Ureter (tissue), 1 donor: ENCODE data around the gene ELN. TPM values are rescaled to one million over a fixed set of nuclear protein-coding genes. Genes with fewer than 3 reads are reported as not detected.
A peak's percentile ranks its signal among the peaks of the same experiment; 100 is the strongest.

Experiments
- DNase-seq: peaks from one replicate; pipeline ENCODE4 v3.0.0-alpha.2; 2020; ENCODE audit warnings: low spot score
- total RNA-seq: library from RNA; stranded (reverse); gene quantifications from one replicate; pipeline ENCODE4 v1.2.4, GENCODE V29; 2023
- donor health status: DM: yes; HTN: yes; CAD: no.

ELN gene
- total RNA-seq, 1 donor from 2014 or later, result 31.9 TPM

- DNase-seq, result no peak
Measured at GRCh38 chr7:74023092-74023536, 4.9 kb upstream of the ELN start.

DNA sequence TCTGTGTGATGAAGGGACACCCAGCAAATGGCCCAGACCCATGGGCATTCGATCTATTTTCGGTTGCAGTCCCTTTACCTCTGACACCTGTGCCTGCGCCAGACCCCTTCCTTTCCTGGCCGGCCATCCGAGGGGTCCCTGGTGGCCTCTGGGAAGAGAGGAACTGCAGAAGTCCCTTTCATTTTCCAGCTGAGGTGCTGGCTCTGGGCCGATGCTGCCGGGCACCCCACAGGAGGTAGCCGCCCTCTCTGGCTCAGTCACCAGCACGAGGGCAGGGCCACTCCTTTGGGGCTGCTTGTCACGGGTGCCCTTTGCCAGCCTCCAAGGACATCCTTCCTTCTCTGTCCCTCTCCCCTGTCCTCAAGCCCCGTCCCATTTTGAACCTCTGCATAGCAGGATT, 4.2 kb upstream of the ELN start:
- no peak for DNase-seq

- no peak for DNase-seq
Measured at GRCh38 chr7:74025146-74025545, 2.8 kb upstream of the ELN start.

GRCh38 chr7:74025730-74026129, 2.2 kb upstream of the ELN start:
- DNase-seq, result no peak

DNA sequence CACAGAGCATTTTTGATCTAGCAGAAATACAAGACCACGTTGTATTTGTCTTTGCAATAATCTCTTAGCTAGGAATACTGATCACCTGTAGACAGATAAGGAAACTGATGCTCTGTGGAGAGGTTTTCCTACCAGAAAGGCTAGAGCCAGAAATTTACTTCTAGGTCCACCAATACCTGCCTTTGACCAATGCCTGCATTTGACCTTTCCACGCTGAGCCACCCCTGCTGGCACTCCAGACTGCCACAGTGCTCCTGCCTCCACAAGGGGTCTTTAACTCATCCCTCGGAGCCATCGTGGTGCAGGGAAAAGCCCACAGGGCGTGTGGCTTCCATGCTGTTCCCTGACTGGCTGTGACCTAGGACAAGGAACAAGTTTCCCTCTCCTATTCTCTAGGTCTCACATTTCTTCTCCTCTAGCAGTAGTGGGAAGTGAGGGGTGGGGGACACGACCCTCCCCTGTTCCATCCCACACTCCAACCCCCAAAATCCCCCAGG, 1.5 kb upstream of the ELN start:
- no peak for DNase-seq

- peak; percentile 86 for DNase-seq
Measured at GRCh38 chr7:74026903-74027682, 880 bp upstream of the ELN start.

GRCh38 chr7:74028321-74028838, 407 bp downstream of the ELN start:
- DNase-seq, result no peak

GRCh38 chr7:74029089-74029785, 1.3 kb downstream of the ELN start:
- DNase-seq, result no peak

- peak; percentile 43 for DNase-seq
Measured at GRCh38 chr7:74029991-74030415, 2.0 kb downstream of the ELN start.

GRCh38 chr7:74030861-74031260, 2.9 kb downstream of the ELN start:
- peak; percentile 37 for DNase-seq

- DNase-seq, result no peak
Measured at GRCh38 chr7:74031403-74032190, 3.6 kb downstream of the ELN start.

DNA sequence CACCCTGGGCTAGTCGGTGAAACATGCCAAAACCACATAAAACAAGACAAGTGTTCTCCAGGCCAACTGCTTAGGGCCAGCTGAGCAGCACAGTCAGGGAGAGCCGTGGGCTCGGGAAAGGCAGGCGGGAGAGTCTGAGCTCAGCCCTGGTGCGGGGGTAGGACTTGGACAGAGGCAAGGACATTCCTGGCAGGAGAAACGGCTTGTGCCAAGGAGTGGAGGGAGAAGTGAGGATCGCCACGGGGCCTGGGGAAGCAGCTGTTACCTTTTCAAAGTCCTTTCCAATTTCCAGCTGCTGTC, 4.2 kb downstream of the ELN start:
- peak; percentile 74 for DNase-seq

- peak; percentile 43 for DNase-seq
Measured at GRCh38 chr7:74032624-74033371, 4.8 kb downstream of the ELN start.

DNA sequence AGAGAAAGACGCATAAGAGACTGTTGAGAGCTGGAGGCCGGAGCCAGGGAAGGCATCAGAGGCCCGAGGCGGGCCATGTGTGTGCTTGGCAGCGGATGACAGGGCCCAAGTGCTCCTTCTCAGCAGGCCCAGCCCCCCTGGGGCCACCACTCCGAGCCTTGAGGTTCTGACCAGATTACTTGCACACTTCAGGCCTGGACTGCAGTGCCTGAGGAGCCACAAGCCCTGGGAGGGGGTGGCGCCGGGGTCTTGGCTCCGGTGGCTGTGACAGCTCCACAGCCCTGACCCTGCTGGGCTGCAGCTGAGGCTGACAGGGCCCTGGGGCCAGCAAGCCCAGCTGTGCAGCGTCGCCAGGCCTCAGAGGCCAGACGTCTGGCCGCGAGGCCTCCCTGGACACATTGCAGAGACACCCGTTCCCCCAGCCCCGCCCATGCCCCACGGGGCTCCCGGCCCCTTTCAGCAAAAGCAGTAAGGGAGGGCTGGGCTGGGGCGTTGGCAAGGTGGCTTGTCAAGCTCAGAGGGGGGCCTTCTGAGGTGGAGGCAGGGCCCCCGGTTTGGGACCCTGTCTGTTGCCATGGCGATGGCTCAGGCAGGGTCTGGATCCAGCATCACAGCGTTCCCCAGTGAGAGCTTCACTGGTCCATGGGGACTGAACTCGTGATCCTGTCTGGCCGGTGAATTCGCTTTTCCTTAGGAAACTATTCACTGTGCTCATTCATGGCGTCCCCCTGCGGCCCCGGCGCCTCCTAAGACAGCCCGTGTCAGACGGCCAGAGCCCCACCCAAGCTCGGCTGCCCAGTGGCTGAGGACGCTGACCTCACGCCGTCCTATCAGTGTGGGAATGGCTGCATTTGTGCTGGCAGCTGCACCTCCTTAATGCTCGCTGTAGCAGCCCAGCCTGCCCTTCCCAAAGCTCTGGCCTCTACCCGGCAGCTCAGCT, 5.7 kb downstream of the ELN start:
- DNase-seq, result peak; percentile 77

GRCh38 chr7:74037609-74038008, 9.6 kb downstream of the ELN start:
- peak; percentile 42 for DNase-seq

DNA sequence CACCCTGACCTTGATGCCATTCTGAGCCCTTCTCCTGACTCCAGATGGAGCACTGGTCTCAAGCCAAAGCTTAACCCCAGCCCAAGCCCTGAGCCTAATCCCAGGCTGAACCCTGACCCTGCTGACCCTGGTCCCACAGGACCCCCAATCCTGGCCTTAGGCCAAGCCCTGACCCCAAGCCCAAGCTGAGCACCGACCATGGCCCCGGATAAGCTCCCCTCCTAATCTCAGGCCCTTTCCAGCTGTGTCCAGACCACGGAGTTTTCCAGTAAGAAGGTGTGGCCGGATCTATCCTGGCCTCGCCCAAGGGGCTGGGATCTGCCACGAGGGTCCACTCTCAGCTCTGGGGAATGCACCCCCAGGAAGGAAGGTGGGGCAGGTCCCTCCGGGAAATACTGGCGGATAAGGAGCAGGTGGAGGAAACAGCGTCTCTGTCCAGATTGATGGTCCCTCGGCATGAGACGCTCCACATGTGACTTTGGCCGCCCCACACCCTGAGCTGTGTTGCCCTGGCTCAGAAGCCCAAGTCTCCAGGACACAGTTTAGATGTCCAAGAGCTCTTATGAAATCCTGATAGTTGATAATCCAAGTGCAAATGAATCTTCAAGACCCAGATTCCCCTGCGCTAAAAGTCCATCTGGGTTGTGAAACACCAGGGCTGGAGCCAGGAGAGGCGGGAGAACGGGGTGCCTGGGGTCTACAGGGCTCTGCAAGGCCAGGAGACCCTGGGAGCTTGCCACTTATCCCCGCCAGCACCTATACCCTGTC, 10.4 kb downstream of the ELN start:
- peak; percentile 51 for DNase-seq

DNA sequence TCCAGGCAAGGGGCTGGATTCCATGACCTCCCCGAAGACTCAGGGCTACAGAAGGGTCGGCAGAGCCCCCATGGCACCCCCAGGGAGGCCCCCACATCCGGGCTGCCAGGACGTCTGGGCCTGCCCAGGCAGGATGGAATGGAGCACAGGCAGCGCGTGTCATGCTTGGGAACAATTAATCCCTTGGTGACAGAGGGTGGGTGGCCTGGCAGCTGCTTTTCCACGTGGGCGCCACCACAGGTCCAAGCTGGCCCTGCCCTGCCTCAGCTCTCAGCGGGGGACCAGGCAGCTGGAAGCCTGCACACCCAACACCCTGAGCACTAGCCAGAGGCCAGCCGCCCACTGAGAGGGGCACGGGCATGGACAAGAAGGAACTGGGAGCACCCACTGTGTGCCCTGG, 11.4 kb downstream of the ELN start:
- no peak for DNase-seq

DNA sequence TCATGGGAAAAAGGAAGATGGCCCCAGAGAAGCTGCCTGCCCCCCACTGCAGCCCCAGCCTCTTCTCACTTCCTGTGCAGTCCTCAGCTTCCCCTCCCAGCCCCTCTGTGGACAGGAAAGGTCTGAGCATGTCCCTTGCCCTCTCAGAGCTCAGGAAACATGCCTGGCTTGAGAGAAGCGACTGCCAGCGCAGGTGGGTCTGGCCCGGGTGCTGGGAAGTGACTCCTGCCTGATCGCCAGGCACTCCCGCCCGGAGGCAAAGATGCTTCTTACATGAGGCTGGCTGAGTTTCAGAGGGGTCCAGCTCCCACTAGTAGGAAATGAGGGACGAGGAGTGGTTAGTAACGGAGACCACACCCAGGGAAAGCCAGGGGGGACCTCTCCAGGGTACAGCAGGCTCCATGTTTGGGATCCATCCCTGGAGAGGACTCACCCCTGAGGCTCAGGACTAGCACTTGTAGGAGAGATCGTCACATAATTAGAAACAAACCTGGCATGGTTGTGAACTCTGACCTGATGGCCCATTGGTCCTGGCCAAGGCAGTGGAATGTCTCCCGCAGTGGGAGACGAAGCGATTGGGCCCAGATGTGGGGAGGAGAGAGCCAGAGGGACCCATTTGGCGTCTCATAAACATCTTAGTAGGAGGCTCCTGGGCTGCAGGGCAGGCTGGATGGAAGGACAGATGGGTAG, 12.3 kb downstream of the ELN start:
- no peak for DNase-seq
